Endothelial cell of umbilical vein (primary cell): ENCODE measurements around the gene ZDHHC14. TPM values are rescaled to one million over a fixed set of nuclear protein-coding genes. Genes with fewer than 3 reads are reported as not detected.

ENCODE experiments used
- BruUV-seq: library from RNA; stranded (reverse); fragments of 400-500 nt; replicated peaks from 2 replicates; lab custom pipeline; 2021; lab: Mats Ljungman, UMichigan
- CTCF ChIA-PET: fragments of 300-600, 350-600 bp; sonication (Branson Sonifier 250); formaldehyde crosslinking; loops from one replicate; lab custom pipeline; 2021; ENCODE audit warnings: antibody characterized with exemption, inconsistent platforms; lab: Charles Lee
- POLR2A ChIA-PET: fragments of 300-600, 350-600 bp; sonication (Branson Sonifier 250); formaldehyde crosslinking; loops from one replicate; lab custom pipeline; 2021; ENCODE audit warnings: antibody characterized with exemption, inconsistent platforms; lab: Charles Lee
- DNase-seq: peaks from one replicate; pipeline ENCODE4 v3.0.0-alpha.2; 2011; ENCODE audit warnings: low read depth, low spot score
- FAIRE-seq: peaks from 2 replicates; lab custom pipeline; 2011; peaks lifted over from hg19 to GRCh38; lab: Jason Lieb, UNC
- H2AFZ ChIP-seq: 2 replicates; pipeline ENCODE4 v1.6.0; 2012; ENCODE audit warnings: low read depth, low read length, control low read depth, inconsistent platforms
- H3K27ac ChIP-seq: 2 replicates; pipeline ENCODE4 v1.5.1; 2011; ENCODE audit warnings: low read depth, mild to moderate bottlenecking, control low read depth, low read length, moderate library complexity; ENCODE audit not compliant: insufficient read depth
- H3K27me3 ChIP-seq, 2 experiments: 2 replicates each; pipeline versions ENCODE4 v1.6.0 to v1.6.1; 2011; ENCODE audit warnings: low read length in 2 of 2, mixed read lengths in 1 of 2; ENCODE audit not compliant: control insufficient read depth in 2 of 2, insufficient read depth in 2 of 2
- H3K36me3 ChIP-seq, 2 experiments: 2 replicates in 1 of 2; 3 replicates in 1 of 2; pipeline ENCODE4 v1.5.1; 2011; ENCODE audit warnings: low read length in 2 of 2, mild to moderate bottlenecking in 1 of 2, moderate library complexity in 1 of 2; ENCODE audit not compliant: control insufficient read depth in 2 of 2, insufficient read depth in 2 of 2; ENCODE audit errors: extremely low read depth in 1 of 2
- H3K4me1 ChIP-seq: 3 replicates; pipeline ENCODE4 v1.5.1; 2011; ENCODE audit warnings: mild to moderate bottlenecking, low read length; ENCODE audit not compliant: control insufficient read depth, insufficient read depth; ENCODE audit errors: extremely low read depth
- H3K4me2 ChIP-seq: 2 replicates; pipeline ENCODE4 v1.6.1; 2011; ENCODE audit warnings: low read length, control low read depth, mixed read lengths; ENCODE audit not compliant: insufficient read depth
- H3K4me3 ChIP-seq, 3 experiments: fragments of 200-600 bp in 1 of 3; sonication (generic), shearing (Covaris generic) in 1 of 3; replicated peaks in 1 of 3; 2 replicates each; pipeline ENCODE4 v1.5.1; 2011 to 2016; ENCODE audit warnings: control low read depth in 3 of 3, low read length in 3 of 3, mild to moderate bottlenecking in 2 of 3, inconsistent platforms in 1 of 3, low read depth in 1 of 3, moderate library complexity in 1 of 3; ENCODE audit not compliant: insufficient read depth in 1 of 3
- H3K79me2 ChIP-seq: 2 replicates; pipeline ENCODE4 v1.6.0; 2012; ENCODE audit warnings: low read length, inconsistent platforms; ENCODE audit not compliant: control insufficient read depth, insufficient read depth
- H3K9ac ChIP-seq: replicated peaks from 2 replicates; pipeline ENCODE3; 2011; ENCODE audit warnings: low read length, control low read depth; ENCODE audit not compliant: insufficient read depth; ENCODE audit errors: extremely low read depth
- H3K9me1 ChIP-seq: replicated peaks from 3 replicates; pipeline ENCODE4 v1.6.0; 2011; ENCODE audit warnings: mild to moderate bottlenecking, low read length; ENCODE audit not compliant: control insufficient read depth, insufficient read depth; ENCODE audit errors: extremely low read depth
- H3K9me3 ChIP-seq: replicated peaks from 2 replicates; pipeline ENCODE4 v1.5.1; 2012; ENCODE audit warnings: low read length, inconsistent platforms; ENCODE audit not compliant: control insufficient read depth, insufficient read depth
- H4K20me1 ChIP-seq: replicated peaks from 2 replicates; pipeline ENCODE3; 2011; ENCODE audit warnings: mild to moderate bottlenecking, low read length; ENCODE audit not compliant: control insufficient read depth, insufficient read depth; ENCODE audit errors: extremely low read depth
- CTCF ChIP-seq, 2 donors: IDR thresholded peaks; 1 replicate in 1 of 2; 2 replicates in 1 of 2; pipeline ENCODE4 v1.5.1; 2011; ENCODE audit warnings: low read length in 2 of 2, mild to moderate bottlenecking in 2 of 2, moderate library complexity in 2 of 2, control low read depth in 1 of 2, inconsistent platforms in 1 of 2, low read depth in 1 of 2; ENCODE audit not compliant: insufficient read depth in 1 of 2; ENCODE audit errors: extremely low read depth in 1 of 2
- EZH2 ChIP-seq: IDR thresholded peaks from 2 replicates; pipeline ENCODE4 v1.6.1; 2012; ENCODE audit warnings: borderline replicate concordance, low read depth, mild to moderate bottlenecking, moderate library complexity, low read length, inconsistent platforms; ENCODE audit not compliant: severe bottlenecking
- GATA2 ChIP-seq: IDR thresholded peaks from 2 replicates; pipeline ENCODE4 v1.7.0; 2011; ENCODE audit warnings: low read depth, mild to moderate bottlenecking, moderate library complexity, mixed read lengths, low read length; ENCODE audit not compliant: insufficient read length, insufficient read depth
- JUN ChIP-seq: IDR thresholded peaks from 2 replicates; pipeline ENCODE4 v1.6.1; 2011; ENCODE audit warnings: borderline replicate concordance, low read depth; ENCODE audit not compliant: insufficient read length, insufficient read depth
- MAX ChIP-seq: IDR thresholded peaks from 2 replicates; pipeline ENCODE4 v1.6.1; 2011; ENCODE audit not compliant: insufficient read depth, insufficient read length
- MYC ChIP-seq: IDR thresholded peaks from one replicate; pipeline ENCODE4 v1.6.1; 2011; ENCODE audit warnings: mild to moderate bottlenecking, low read depth, low read length
- dilution Hi-C: fragments of 300-500 bp; cut with MboI; formaldehyde crosslinking; loops from one replicate; pipeline ENCODE4 v1.15.0; 2019; ENCODE audit warnings: low sequenced_read_pairs; ENCODE audit not compliant: extremely low pct_ligation_motif_present
- intact Hi-C: fragments of 100-400 bp; cut with micrococcal nuclease; formaldehyde crosslinking; loops from one replicate; pipeline ENCODE4 v1.10.0; 2022
- polyA plus RNA-seq, 4 experiments: library from polyadenylated mRNA; depleted of rRNA in 3 of 4; stranded (reverse) in 3 of 4; unstranded in 1 of 4; fragments of >200 nt; gene quantifications; 2 replicates each; pipeline versions ENCODE4 v1.2.1 to v1.2.3, GENCODE V29; 2011 to 2012; ENCODE audit warnings: missing spikeins in 1 of 4
- total RNA-seq: library from RNA; stranded (reverse); gene quantifications from 2 replicates; pipeline ENCODE4 v1.2.3, GENCODE V29; 2021

The ZDHHC14 gene
- total and polyA plus RNA-seq, 2 donors (not counting 3 experiments of a cell fraction or from before 2014, with no cell fraction given) = 23.0 to 25.6 TPM

DNA sequence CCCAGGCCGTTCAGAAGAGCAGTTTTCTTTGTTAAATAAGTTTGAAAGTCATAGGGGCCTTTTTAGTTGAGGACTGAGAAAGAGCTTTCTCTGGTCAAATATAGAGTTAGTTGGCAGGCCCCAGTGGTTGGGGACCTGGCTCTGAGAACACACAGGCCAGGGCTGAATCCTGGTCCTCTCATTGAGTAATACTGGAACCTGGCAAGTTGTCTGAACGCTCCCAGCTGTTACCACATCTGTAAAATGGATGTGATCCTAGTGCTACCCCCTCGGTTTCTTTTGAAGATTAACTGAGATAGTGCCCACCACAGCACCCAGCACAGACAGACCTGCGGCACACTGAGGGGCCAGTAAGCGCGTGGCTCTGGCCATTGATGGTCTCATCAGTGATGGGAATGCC, 215.5 kb downstream of the ZDHHC14 start:
- no peak for TF ChIP-seq MYC
- TF ChIP-seq EZH2 = no peak
- TF ChIP-seq MAX = no peak
- no peak for TF ChIP-seq JUN
- no peak for TF ChIP-seq CTCF (IDR thresholded peaks at IDR 0.05; ENCODE audit: extremely low read depth in 1 of 2, insufficient read depth in 1 of 2, low read depth in 1 of 2, low read length in 2 of 2)
- no peak for TF ChIP-seq GATA2
- Histone ChIP-seq H3K4me2 (no peak overlapping the region), H3K9ac (no peak overlapping the region), H3K9me3 (no peaks in the 10 kb centered on the region), H3K36me3 (no peaks in the 10 kb centered on the region), H3K27ac (no peak overlapping the region), H4K20me1 (no peaks in the 10 kb centered on the region), H3K4me3 (no peak overlapping the region), H2AFZ (no peak overlapping the region), H3K79me2 (no peaks in the 10 kb centered on the region), H3K9me1 (no peaks in the 10 kb centered on the region), H3K27me3 (no peaks in the 10 kb centered on the region), H3K4me1 (no peaks in the 10 kb centered on the region)
- intact Hi-C loops (loop anchor here (2.0 to 5.0 kb wide), 2 partner anchors 134 to 274 kb away; partner anchors contain the start of gene TMEM242), dilution Hi-C loops (no loop called here)
- FAIRE-seq (no peak), DNase-seq (no peak)
- ChIA-PET CTCF (interaction anchor here (0.6 to 3.0 kb wide), 8 partner anchors 16 to 280 kb away, joined by 3 to 38 read pairs (median 3); no protein-coding TSS in a partner anchor), POLR2A (no interaction called here)
- BruUV-seq = no TSS peak
